ENCODE measurements around the gene CCDC6.
"Not testable (repeated sequence)": the region's sequence is repeated elsewhere in the genome, so short reads cannot be mapped to it uniquely, and the experiment has no call there.

DNA sequence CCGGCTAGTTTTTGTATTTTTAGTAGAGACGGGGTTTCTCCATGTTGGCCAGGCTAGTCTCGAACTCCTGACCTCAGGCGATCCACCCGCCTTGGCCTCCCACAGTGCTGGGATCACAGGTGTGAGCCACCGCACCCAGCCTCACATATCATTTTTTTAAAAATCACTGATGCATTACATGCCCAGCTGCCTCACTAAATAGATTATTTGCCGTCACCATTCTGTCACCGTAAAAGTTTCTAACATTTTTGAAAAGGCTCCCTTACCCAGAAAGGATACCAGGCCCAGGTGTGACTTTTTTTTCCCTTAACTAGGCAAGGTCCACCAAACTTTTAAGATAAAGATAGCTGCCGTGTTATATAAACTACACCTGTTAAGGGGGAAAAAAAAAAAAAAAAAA, 30.1 kb downstream of the CCDC6 start:
- TF ChIP-seq, protein P1, sequence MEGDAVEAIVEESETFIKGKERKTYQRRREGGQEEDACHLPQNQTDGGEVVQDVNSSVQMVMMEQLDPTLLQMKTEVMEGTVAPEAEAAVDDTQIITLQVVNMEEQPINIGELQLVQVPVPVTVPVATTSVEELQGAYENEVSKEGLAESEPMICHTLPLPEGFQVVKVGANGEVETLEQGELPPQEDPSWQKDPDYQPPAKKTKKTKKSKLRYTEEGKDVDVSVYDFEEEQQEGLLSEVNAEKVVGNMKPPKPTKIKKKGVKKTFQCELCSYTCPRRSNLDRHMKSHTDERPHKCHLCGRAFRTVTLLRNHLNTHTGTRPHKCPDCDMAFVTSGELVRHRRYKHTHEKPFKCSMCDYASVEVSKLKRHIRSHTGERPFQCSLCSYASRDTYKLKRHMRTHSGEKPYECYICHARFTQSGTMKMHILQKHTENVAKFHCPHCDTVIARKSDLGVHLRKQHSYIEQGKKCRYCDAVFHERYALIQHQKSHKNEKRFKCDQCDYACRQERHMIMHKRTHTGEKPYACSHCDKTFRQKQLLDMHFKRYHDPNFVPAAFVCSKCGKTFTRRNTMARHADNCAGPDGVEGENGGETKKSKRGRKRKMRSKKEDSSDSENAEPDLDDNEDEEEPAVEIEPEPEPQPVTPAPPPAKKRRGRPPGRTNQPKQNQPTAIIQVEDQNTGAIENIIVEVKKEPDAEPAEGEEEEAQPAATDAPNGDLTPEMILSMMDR (IDR thresholded peaks at IDR 0.05), result not testable (repeated sequence)
- TF ChIP-seq POLR2AphosphoS5, EP300 (IDR thresholded peaks at IDR 0.05): not testable (repeated sequence)
